DND-41 (cell line): ENCODE data around the gene GALNT1.

ENCODE experiments used
- ATAC-seq: fragments of 200-7000 bp; cut with Tn5 transposase; 3 replicates; pipeline ENCODE4 v1.9.1; 2021; ENCODE audit warnings: low read depth; ENCODE audit not compliant: insufficient read depth
- DNase-seq: peaks from one replicate; pipeline ENCODE4 v3.0.0-alpha.2; 2020
- H2AFZ ChIP-seq: 2 replicates; pipeline ENCODE4 v1.6.0; 2012; ENCODE audit warnings: low read depth, low read length
- H3K27ac ChIP-seq: 2 replicates; pipeline ENCODE4 v1.5.1; 2012; ENCODE audit warnings: low read length, inconsistent platforms
- H3K27me3 ChIP-seq: fragments of 200-600 bp; sonication (generic); 2 replicates; pipeline ENCODE4 v1.6.0; 2012; ENCODE audit warnings: low read length, mild to moderate bottlenecking, inconsistent platforms; ENCODE audit not compliant: insufficient read depth, poor library complexity
- H3K36me3 ChIP-seq: 2 replicates; pipeline ENCODE4 v1.5.1; 2012; ENCODE audit warnings: low read length, inconsistent platforms; ENCODE audit not compliant: insufficient read depth
- H3K4me1 ChIP-seq: 2 replicates; pipeline ENCODE4 v1.5.1; 2012; ENCODE audit warnings: mild to moderate bottlenecking, low read length; ENCODE audit not compliant: insufficient read depth
- H3K4me2 ChIP-seq: 2 replicates; pipeline ENCODE4 v1.6.0; 2012; ENCODE audit warnings: mild to moderate bottlenecking, moderate library complexity, low read length, inconsistent platforms; ENCODE audit not compliant: insufficient read depth
- H3K4me3 ChIP-seq, 2 experiments: fragments of 200-600 bp in 1 of 2; shearing (Covaris generic) in 1 of 2; 2 replicates each; pipeline ENCODE4 v1.5.1; 2012 to 2016; ENCODE audit warnings: inconsistent platforms in 2 of 2, low read length in 2 of 2, mild to moderate bottlenecking in 2 of 2, low read depth in 1 of 2, moderate library complexity in 1 of 2
- H3K79me2 ChIP-seq: 2 replicates; pipeline ENCODE4 v1.6.0; 2012; ENCODE audit warnings: low read length, inconsistent platforms; ENCODE audit not compliant: insufficient read depth
- H3K9ac ChIP-seq: 2 replicates; pipeline ENCODE4 v1.6.0; 2012; ENCODE audit warnings: low read depth, mild to moderate bottlenecking, inconsistent platforms, low read length, moderate library complexity
- H3K9me3 ChIP-seq: 2 replicates; pipeline ENCODE4 v1.5.1; 2012; ENCODE audit warnings: low read length, moderate library complexity, mild to moderate bottlenecking, inconsistent platforms; ENCODE audit not compliant: insufficient read depth, severe bottlenecking
- H4K20me1 ChIP-seq: 2 replicates; pipeline ENCODE4 v1.6.0; 2012; ENCODE audit warnings: low read length; ENCODE audit not compliant: insufficient read depth
- EZH2 ChIP-seq: IDR thresholded peaks from 3 replicates; pipeline ENCODE4 v1.6.1; 2012; ENCODE audit warnings: borderline replicate concordance, low read depth, mild to moderate bottlenecking, moderate library complexity, low read length, inconsistent platforms; ENCODE audit not compliant: severe bottlenecking
- TF ChIP-seq, protein P1 (sequence below): IDR thresholded peaks from 2 replicates; pipeline ENCODE4 v1.5.1; 2012; ENCODE audit warnings: borderline replicate concordance, low read length, moderate library complexity, mild to moderate bottlenecking; ENCODE audit not compliant: poor library complexity, severe bottlenecking; ENCODE audit errors: extremely low read depth

The GALNT1 gene

GRCh38 chr18:35577045-35577848 lies 4.3 kb upstream of the GALNT1 start:
- H2AFZ ChIP-seq = no peak overlapping the region
- no peak for TF ChIP-seq EZH2
- TF ChIP-seq, protein P1, sequence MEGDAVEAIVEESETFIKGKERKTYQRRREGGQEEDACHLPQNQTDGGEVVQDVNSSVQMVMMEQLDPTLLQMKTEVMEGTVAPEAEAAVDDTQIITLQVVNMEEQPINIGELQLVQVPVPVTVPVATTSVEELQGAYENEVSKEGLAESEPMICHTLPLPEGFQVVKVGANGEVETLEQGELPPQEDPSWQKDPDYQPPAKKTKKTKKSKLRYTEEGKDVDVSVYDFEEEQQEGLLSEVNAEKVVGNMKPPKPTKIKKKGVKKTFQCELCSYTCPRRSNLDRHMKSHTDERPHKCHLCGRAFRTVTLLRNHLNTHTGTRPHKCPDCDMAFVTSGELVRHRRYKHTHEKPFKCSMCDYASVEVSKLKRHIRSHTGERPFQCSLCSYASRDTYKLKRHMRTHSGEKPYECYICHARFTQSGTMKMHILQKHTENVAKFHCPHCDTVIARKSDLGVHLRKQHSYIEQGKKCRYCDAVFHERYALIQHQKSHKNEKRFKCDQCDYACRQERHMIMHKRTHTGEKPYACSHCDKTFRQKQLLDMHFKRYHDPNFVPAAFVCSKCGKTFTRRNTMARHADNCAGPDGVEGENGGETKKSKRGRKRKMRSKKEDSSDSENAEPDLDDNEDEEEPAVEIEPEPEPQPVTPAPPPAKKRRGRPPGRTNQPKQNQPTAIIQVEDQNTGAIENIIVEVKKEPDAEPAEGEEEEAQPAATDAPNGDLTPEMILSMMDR = no peak
- no peak overlapping the region for H3K27ac ChIP-seq
- no peaks in the 10 kb centered on the region for H3K36me3 ChIP-seq
- no peak overlapping the region for H3K4me3 ChIP-seq
- H3K4me2 ChIP-seq = no peak overlapping the region
- H3K79me2 ChIP-seq = peaks cover 4% of the 10 kb centered on the region
- ATAC-seq (no peak), DNase-seq (no peak)
- H3K27me3 ChIP-seq = peaks cover 8% of the 10 kb centered on the region
- peaks cover 13% of the 10 kb centered on the region for H3K9me3 ChIP-seq
- H3K9ac ChIP-seq = no peak overlapping the region
- H4K20me1 ChIP-seq = no peaks in the 10 kb centered on the region
- peaks cover 14% of the 10 kb centered on the region for H3K4me1 ChIP-seq

DNA sequence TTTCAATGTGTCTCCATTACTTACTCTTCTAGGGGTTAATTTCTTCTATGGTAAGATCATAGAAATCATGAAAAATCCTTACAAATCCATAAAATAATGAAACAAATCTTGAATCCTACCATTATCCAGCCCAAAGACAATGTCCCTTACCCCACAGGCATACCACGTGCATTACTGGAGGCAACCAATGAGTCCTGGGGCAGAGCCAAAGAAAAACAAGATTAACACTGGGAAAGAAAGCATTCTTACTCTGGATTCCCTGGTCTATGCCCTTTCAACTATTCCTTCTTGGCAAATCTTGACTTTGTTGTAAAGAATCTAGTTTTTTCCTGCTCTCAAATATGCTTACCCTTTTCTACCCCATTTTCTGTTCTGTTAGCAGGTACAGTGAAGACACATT lies 3.1 kb upstream of the GALNT1 start:
- no peak for ATAC-seq
- Histone ChIP-seq H3K36me3 (no peaks in the 10 kb centered on the region), H3K4me3 (no peak overlapping the region), H3K27me3 (peaks cover 8% of the 10 kb centered on the region), H4K20me1 (peaks cover 3% of the 10 kb centered on the region; the same call in 1 of the 2 replicates), H3K4me2 (no peak overlapping the region), H3K9ac (no peak overlapping the region), H3K27ac (no peak overlapping the region), H3K79me2 (peaks cover 14% of the 10 kb centered on the region), H2AFZ (no peak overlapping the region), H3K9me3 (peaks cover 13% of the 10 kb centered on the region), H3K4me1 (peaks cover 26% of the 10 kb centered on the region)
- DNase-seq = no peak
- TF ChIP-seq EZH2 = no peak
- TF ChIP-seq, protein P1 = no peak

DNA sequence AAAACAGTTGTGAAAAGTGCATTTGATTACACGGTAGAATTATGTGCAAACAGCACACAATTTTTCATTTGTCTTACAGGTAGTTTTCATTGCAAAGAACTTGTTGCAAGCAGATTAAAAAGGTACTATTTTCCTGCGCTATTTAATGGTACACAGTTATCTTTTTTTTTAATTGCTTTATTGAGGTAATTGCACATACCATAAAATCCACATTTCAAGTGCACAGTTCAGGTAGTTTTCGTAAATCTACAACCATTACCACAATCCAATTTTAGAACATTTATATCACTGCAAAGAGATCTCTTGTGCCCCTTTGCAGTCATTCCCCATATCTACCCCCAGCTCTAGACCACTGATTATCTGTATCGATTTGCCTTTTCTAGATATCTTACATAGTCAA lies 2.6 kb upstream of the GALNT1 start:
- no peaks in the 10 kb centered on the region for H3K36me3 ChIP-seq
- ATAC-seq = no peak
- H2AFZ ChIP-seq = no peak overlapping the region
- peaks cover 3% of the 10 kb centered on the region; the same call in 1 of the 2 replicates for H4K20me1 ChIP-seq
- H3K4me1 ChIP-seq = peaks cover 28% of the 10 kb centered on the region
- peaks cover 8% of the 10 kb centered on the region for H3K27me3 ChIP-seq
- TF ChIP-seq, protein P1 = no peak
- TF ChIP-seq EZH2 = no peak
- H3K79me2 ChIP-seq = peaks cover 18% of the 10 kb centered on the region
- no peak overlapping the region for H3K27ac ChIP-seq
- no peak overlapping the region for H3K4me2 ChIP-seq
- no peak overlapping the region for H3K9ac ChIP-seq
- H3K4me3 ChIP-seq = no peak overlapping the region
- no peak for DNase-seq
- H3K9me3 ChIP-seq = peaks cover 13% of the 10 kb centered on the region
